Measurements from ENCODE around the gene APAF1.

GRCh38 chr12:98653866-98654493 lies 8.9 kb downstream of the APAF1 start:
- peak in 4 of 7 experiments; percentile 27 to 46 (median 41) for TF ChIP-seq CTCF (IDR thresholded peaks at IDR 0.05)
- no peak for TF ChIP-seq POLR2A (IDR thresholded peaks at IDR 0.05)
